GM13976 (cell line): Measurements from ENCODE around the gene MED15.

Source experiments
- DNase-seq: peaks from one replicate; pipeline ENCODE4 v3.0.0; 2012; ENCODE audit warnings: low spot score
- in situ Hi-C: fragments of 300-500 bp; cut with MboI; formaldehyde crosslinking; loops from one replicate; pipeline ENCODE4 v1.12.0; 2022; ENCODE audit warnings: low sequenced_read_pairs, mixed read lengths, inconsistent platforms; ENCODE audit not compliant: unreplicated experiment
- TF ChIP-seq, protein P1 (sequence below): IDR thresholded peaks from 2 replicates; pipeline ENCODE4 v1.5.1; 2012; ENCODE audit warnings: borderline replicate concordance, mild to moderate bottlenecking; ENCODE audit not compliant: insufficient read depth; ENCODE audit errors: extremely low read depth, missing control alignments, control extremely low read depth

The MED15 gene

DNA sequence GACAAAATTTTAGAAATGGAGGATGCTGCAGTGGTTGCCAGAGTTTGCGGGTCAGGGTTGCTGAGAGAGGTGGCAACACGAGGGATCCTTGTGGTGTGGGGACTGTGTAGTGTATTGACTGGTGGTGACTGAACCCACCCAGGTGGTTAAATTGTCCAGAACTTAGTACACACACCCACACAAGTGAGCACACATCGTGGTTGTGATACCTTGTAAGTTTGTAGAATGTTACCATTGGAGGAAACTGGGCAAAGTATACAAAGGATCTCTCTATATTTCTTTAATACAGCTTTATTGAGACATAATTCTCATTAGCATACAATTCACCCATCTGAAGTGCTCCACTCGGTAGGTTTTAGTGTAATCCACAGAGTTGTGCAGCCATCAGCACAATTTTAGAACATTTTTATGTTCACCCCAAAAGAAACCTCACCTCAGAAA, 56.1 kb downstream of the MED15 start:
- TF ChIP-seq, protein P1, sequence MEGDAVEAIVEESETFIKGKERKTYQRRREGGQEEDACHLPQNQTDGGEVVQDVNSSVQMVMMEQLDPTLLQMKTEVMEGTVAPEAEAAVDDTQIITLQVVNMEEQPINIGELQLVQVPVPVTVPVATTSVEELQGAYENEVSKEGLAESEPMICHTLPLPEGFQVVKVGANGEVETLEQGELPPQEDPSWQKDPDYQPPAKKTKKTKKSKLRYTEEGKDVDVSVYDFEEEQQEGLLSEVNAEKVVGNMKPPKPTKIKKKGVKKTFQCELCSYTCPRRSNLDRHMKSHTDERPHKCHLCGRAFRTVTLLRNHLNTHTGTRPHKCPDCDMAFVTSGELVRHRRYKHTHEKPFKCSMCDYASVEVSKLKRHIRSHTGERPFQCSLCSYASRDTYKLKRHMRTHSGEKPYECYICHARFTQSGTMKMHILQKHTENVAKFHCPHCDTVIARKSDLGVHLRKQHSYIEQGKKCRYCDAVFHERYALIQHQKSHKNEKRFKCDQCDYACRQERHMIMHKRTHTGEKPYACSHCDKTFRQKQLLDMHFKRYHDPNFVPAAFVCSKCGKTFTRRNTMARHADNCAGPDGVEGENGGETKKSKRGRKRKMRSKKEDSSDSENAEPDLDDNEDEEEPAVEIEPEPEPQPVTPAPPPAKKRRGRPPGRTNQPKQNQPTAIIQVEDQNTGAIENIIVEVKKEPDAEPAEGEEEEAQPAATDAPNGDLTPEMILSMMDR = no peak
- in situ Hi-C loops = no loop called here
- DNase-seq = no peak

DNA sequence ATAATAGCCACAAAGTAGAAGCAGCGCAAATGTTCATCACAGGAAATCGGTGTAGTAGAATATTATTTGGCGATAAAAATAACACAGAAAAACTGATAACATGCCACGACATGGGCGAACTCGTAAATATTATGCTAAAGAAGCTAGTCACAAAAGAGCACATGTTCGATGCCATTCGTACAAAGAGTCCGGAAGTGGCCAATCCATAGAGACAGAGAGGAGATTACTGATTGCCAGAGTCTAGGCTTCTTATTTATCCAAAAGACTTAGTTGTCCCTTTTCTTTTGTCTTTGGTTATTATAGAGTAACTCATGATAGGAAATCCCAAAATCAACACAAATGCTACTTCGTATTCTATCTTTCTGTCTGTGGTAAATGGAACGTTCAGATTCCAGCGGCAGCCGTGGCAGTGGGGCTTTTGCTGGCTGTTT, 56.5 kb downstream of the MED15 start:
- in situ Hi-C loops = no loop called here
- DNase-seq = no peak
- TF ChIP-seq, protein P1 = no peak

DNA sequence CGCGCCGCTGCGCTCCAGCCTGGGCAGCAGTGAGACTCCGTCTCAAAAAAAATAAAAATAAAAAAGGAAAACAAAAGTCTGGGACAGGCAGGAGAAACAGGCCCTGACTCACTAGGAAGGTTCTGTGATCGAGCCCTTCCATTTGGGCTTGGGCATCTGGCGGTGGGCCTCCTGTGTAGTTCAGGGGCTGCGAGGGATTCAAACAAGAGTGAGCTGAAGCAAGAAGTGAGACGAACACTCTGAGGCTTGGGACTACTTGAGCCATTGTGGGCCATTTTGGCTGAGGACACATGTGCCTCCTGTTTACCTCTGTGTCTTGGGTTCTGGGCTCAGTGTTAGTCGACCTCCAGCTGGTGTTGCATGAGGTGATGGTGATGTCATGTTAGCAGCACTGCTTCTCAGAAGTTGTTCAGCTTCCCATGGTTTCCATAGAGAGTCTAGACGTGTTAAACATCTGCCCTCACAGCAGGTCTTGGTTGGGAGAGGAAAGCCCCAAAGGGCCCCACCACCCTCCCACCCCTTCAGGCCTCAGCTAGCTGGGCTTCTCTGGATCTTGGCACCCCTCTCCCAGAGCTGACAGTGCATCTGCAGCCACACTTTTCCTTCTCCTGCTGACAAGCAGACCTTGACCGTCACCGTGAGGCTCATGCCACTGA, 57.8 kb downstream of the MED15 start:
- TF ChIP-seq, protein P1 = no peak
- in situ Hi-C loops = no loop called here
- DNase-seq = no peak

DNA sequence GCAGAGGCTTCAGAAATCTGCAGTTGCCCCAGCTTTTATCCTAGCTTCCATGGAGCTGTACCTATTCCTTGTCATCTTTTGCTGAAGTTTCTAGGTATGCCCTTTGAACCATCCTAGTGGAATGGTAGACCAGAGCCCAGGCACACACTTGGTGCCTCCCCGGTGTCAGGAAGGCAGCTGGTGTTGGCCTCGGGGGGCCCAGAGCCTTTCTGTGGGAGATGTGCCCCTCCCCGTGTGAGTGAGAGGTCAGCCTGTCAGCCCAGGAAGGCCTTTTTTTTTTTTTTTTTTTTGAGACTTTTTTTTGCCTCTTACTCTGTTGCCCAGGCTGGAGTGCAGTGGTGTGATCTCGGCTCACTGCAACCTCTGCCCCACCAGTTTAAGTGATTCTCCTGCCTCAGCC, 58.4 kb downstream of the MED15 start:
- TF ChIP-seq, protein P1 = no peak
- in situ Hi-C loops = no loop called here
- no peak for DNase-seq

DNA sequence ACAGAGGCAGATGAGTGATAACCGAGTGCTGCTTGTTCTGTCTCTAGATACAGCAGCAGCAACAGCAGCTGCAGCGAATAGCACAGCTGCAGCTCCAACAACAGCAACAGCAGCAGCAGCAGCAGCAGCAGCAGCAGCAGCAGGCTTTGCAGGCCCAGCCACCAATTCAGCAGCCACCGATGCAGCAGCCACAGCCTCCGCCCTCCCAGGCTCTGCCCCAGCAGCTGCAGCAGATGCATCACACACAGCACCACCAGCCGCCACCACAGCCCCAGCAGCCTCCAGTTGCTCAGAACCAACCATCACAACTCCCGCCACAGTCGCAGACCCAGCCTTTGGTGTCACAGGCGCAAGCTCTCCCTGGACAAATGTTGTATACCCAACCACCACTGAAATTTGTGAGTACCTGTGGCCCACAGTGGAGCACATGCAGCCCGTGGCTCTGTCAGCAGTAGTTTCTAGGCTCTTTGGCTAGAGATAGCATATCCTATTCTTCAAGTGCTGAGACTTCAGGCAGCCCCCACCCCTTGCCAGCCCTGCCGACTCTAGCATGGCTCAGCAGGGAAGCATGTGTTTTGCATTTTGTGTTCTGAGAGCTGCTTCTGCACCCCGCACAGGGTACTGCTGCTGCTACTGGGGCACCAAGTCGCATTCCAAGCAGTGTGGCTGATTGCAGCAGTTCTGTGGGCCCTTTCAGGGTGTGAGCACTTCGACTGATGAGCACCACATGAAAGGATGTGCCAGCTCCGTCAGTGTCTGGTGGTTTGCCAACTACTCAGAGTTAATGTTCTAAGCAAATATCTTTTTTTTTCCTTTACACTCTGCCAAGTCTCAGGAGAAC, 59.2 kb downstream of the MED15 start:
- no peak for DNase-seq
- in situ Hi-C loops = no loop called here
- TF ChIP-seq, protein P1 = no peak

DNA sequence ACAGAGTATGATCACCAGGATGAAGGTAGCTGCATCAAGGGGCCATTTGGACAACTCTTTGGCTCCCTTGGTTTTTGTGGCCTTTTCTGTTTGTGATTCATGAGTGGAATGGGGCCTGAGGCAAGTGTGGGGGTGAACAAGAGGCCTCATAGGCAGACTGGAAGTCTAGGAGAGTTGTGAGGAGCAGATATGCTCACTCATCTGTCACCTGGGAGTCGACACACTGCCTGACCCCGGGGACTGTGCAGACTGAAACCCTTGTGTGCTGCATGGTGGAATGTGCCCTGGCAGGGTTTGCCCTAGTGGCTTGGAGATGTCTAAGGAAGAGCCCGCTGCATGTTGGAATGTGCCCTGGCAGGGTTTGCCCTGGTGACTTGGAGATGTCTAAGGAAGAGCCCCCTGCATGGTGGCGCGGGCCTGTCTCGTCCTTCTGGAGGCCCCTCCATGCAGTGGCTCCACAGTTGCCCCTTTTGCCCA, 60.0 kb downstream of the MED15 start:
- DNase-seq = no peak
- in situ Hi-C loops = no loop called here
- TF ChIP-seq, protein P1 = no peak
